ENCODE data around the gene OXCT1. TPM values are rescaled to one million over a fixed set of nuclear protein-coding genes. Genes with fewer than 3 reads are reported as not detected.

Gene OXCT1
- total RNA-seq, 2 donors from 2014 or later = 15.2 to 25.3 TPM

DNA sequence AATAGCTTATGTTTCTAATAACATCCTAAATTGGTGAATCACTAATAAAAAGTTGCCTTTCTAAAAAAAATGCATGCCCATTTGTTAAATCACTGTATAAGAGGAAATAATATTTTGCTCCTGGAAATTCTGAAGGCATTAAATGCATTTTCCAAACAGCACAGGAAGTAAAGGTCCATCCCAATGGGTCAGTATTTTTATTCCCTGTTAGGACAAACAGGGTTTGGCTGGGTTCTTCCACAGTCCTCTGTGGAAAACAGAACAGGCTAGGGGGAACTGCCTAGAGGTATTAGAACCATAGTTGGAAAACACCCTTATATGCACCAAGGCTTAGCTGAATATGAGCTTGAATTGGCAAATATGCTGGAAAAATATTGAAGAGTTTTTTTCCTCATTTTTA, 85.2 kb downstream of the OXCT1 start:
- H3K36me3 ChIP-seq = no peaks in the 10 kb centered on the region
- DNase-seq (ENCODE audit: low spot score) = no peak
- no peaks in the 10 kb centered on the region for H3K27me3 ChIP-seq (replicated peaks; ENCODE audit: insufficient read depth)
- H3K27ac ChIP-seq = no peak overlapping the region
- no peaks in the 10 kb centered on the region for H3K4me1 ChIP-seq (replicated peaks)
- H3K4me3 ChIP-seq = no peak overlapping the region
- no peaks in the 10 kb centered on the region for H3K9me3 ChIP-seq
- TF ChIP-seq, protein P1, sequence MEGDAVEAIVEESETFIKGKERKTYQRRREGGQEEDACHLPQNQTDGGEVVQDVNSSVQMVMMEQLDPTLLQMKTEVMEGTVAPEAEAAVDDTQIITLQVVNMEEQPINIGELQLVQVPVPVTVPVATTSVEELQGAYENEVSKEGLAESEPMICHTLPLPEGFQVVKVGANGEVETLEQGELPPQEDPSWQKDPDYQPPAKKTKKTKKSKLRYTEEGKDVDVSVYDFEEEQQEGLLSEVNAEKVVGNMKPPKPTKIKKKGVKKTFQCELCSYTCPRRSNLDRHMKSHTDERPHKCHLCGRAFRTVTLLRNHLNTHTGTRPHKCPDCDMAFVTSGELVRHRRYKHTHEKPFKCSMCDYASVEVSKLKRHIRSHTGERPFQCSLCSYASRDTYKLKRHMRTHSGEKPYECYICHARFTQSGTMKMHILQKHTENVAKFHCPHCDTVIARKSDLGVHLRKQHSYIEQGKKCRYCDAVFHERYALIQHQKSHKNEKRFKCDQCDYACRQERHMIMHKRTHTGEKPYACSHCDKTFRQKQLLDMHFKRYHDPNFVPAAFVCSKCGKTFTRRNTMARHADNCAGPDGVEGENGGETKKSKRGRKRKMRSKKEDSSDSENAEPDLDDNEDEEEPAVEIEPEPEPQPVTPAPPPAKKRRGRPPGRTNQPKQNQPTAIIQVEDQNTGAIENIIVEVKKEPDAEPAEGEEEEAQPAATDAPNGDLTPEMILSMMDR (IDR thresholded peaks at IDR 0.05) = no peak
- no peak for TF ChIP-seq POLR2A (IDR thresholded peaks at IDR 0.05)
- TF ChIP-seq POLR2AphosphoS5 (IDR thresholded peaks at IDR 0.05) = no peak
- intact Hi-C loops (cut with DNase I) = no loop called here

DNA sequence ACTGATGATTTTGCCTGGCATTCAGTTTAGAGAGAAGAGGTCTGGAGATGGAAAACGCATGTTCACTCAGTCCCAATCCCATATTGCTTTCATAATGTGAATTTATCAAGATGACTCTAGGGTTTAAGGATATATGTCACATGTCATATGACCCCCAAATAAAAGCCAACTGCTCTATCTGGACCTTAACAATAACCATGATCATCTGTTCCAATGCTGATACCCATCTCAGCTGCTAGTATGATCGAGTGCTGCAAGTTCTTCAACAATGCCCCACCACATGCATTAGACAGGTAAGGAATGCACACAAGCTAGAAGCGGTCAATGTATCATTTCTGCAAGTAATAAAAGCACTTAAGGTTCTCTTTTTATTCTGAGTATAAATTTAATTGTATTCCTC, 91.8 kb downstream of the OXCT1 start:
- Histone ChIP-seq H3K4me3 (no peak overlapping the region), H3K27ac (no peak overlapping the region), H3K4me1 (replicated peaks) (no peaks in the 10 kb centered on the region), H3K36me3 (no peaks in the 10 kb centered on the region), H3K9me3 (no peaks in the 10 kb centered on the region), H3K27me3 (replicated peaks; ENCODE audit: insufficient read depth) (no peaks in the 10 kb centered on the region)
- intact Hi-C loops (cut with DNase I) = no loop called here
- 88% methylated on average over 3 of the region's 3 CpGs for WGBS
- TF ChIP-seq, protein P1 (IDR thresholded peaks at IDR 0.05) = no peak
- no peak for TF ChIP-seq POLR2AphosphoS5 (IDR thresholded peaks at IDR 0.05)
- no peak for TF ChIP-seq POLR2A (IDR thresholded peaks at IDR 0.05)
- DNase-seq (ENCODE audit: low spot score) = no peak

- intact Hi-C loops (cut with DNase I) = no loop called here
- H3K36me3 ChIP-seq = no peaks in the 10 kb centered on the region
- H3K4me3 ChIP-seq = no peak overlapping the region
- H3K27ac ChIP-seq = no peak overlapping the region
- 55% methylated on average over 2 of the region's 2 CpGs for WGBS
- TF ChIP-seq POLR2A (IDR thresholded peaks at IDR 0.05) (no peak), POLR2AphosphoS5 (IDR thresholded peaks at IDR 0.05) (no peak)
- TF ChIP-seq, protein P1 (IDR thresholded peaks at IDR 0.05) = no peak
- H3K27me3 ChIP-seq (replicated peaks; ENCODE audit: insufficient read depth) = no peaks in the 10 kb centered on the region
- H3K4me1 ChIP-seq (replicated peaks) = no peaks in the 10 kb centered on the region
- DNase-seq (ENCODE audit: low spot score) = no peak
- H3K9me3 ChIP-seq = no peaks in the 10 kb centered on the region
Measured at GRCh38 chr5:41776435-41776834, 93.8 kb downstream of the OXCT1 start.

- no peaks in the 10 kb centered on the region for H3K27me3 ChIP-seq (replicated peaks; ENCODE audit: insufficient read depth)
- H3K36me3 ChIP-seq = no peaks in the 10 kb centered on the region
- TF ChIP-seq POLR2A (IDR thresholded peaks at IDR 0.05) (no peak), POLR2AphosphoS5 (IDR thresholded peaks at IDR 0.05) (no peak)
- TF ChIP-seq, protein P1 (IDR thresholded peaks at IDR 0.05) = no peak
- H3K9me3 ChIP-seq = no peaks in the 10 kb centered on the region
- intact Hi-C loops (cut with DNase I) = no loop called here
- WGBS = 93% methylated on average over 1 of the region's 1 CpG
- no peak overlapping the region for H3K4me3 ChIP-seq
- no peak for DNase-seq (ENCODE audit: low spot score)
- H3K27ac ChIP-seq = no peak overlapping the region
- H3K4me1 ChIP-seq (replicated peaks) = no peaks in the 10 kb centered on the region
Measured at GRCh38 chr5:41773799-41774198, 96.4 kb downstream of the OXCT1 start.

- TF ChIP-seq, protein P1 (IDR thresholded peaks at IDR 0.05) = no peak
- TF ChIP-seq POLR2A (IDR thresholded peaks at IDR 0.05) = no peak
- no peak for TF ChIP-seq POLR2AphosphoS5 (IDR thresholded peaks at IDR 0.05)
- no peak for DNase-seq (ENCODE audit: low spot score)
- Histone ChIP-seq H3K4me3 (no peak overlapping the region), H3K27me3 (replicated peaks; ENCODE audit: insufficient read depth) (no peaks in the 10 kb centered on the region), H3K27ac (no peak overlapping the region), H3K9me3 (no peaks in the 10 kb centered on the region), H3K36me3 (no peaks in the 10 kb centered on the region), H3K4me1 (replicated peaks) (no peaks in the 10 kb centered on the region)
- intact Hi-C loops (cut with DNase I) = no loop called here
- 82% methylated on average over 4 of the region's 4 CpGs for WGBS
Measured at GRCh38 chr5:41772785-41773442, 97.3 kb downstream of the OXCT1 start.

All from prostate gland (tissue), 2 donors.